ENCODE results near the gene UFD1. TPM values are rescaled to one million over a fixed set of nuclear protein-coding genes. Genes with fewer than 3 reads are reported as not detected.

UFD1 gene
- total RNA-seq, 1 experiment from 2014 or later: 74.4 TPM

- no peak overlapping the region for H3K23ac ChIP-seq (ENCODE audit: insufficient read length, low read depth, low read length)
- no peaks in the 10 kb centered on the region for H3K23me2 ChIP-seq (ENCODE audit: insufficient read length, low read depth, low read length, poor library complexity, severe bottlenecking)
- WGBS (ENCODE audit: extremely low coverage, insufficient read length, low lambda C conversion rate): no CpG with 5 or more reads among the region's 19 CpGs
- H4K5ac ChIP-seq (ENCODE audit: insufficient read length, low read depth, low read length): no peak overlapping the region
- no peak overlapping the region for H3K27ac Mint-ChIP-seq
- H3K79me2 ChIP-seq (ENCODE audit: insufficient read depth, low read length): no peaks in the 10 kb centered on the region
- H2BK15ac ChIP-seq (ENCODE audit: low read depth, low read length): no peak overlapping the region
- no peaks in the 10 kb centered on the region for H4K20me1 ChIP-seq (ENCODE audit: control insufficient read depth, insufficient read depth, insufficient read length)
- no peak overlapping the region for H3K56ac ChIP-seq (ENCODE audit: insufficient read length, low read depth, low read length)
- H3K36me3 Mint-ChIP-seq (ENCODE audit: insufficient read depth in 1 of 3, low read depth in 3 of 3): peaks cover 13 to 59% (median 59%) of the 10 kb centered on the region in 3 experiments; a peak in 6 of 7 replicates
- H3K27ac ChIP-seq (ENCODE audit: insufficient read length, low read depth, low read length): no peak overlapping the region
- H3K79me1 ChIP-seq (ENCODE audit: insufficient read depth, low read depth, low read length, poor library complexity, severe bottlenecking): no peaks in the 10 kb centered on the region
- no peak overlapping the region for H2BK5ac ChIP-seq (ENCODE audit: insufficient read length, low read length)
- H2AFZ ChIP-seq (ENCODE audit: low read length): no peak overlapping the region
- H2BK12ac ChIP-seq (ENCODE audit: insufficient read length, low read depth, low read length): no peak overlapping the region
- H4K91ac ChIP-seq (ENCODE audit: insufficient read length, low read depth, low read length): no peak overlapping the region
- no peak overlapping the region for H3K4ac ChIP-seq (ENCODE audit: low read depth, low read length)
- H2AK5ac ChIP-seq (ENCODE audit: insufficient read length, low read length): no peak overlapping the region
- H3K14ac ChIP-seq (ENCODE audit: insufficient read depth, low read length): no peak overlapping the region
- no peaks in the 10 kb centered on the region for H3K4me1 ChIP-seq (ENCODE audit: insufficient read depth, low read length)
- no peak for DNase-seq
- H3K27me3 ChIP-seq (ENCODE audit: insufficient read depth, low read length): no peaks in the 10 kb centered on the region
- H3K18ac ChIP-seq (ENCODE audit: insufficient read length, low read depth, low read length): no peak overlapping the region
- H3K4me1 Mint-ChIP-seq: 0 out of 4 replicates have a peak, but pooled peaks cover 0 to 3% of the 10 kb centered on the region in 2 experiments
- H3K9me3 ChIP-seq (ENCODE audit: control insufficient read depth, low read depth, low read length): no peaks in the 10 kb centered on the region
- H3T11ph ChIP-seq (ENCODE audit: low read length): no peak overlapping the region
- no peak overlapping the region for H3K4me2 ChIP-seq (ENCODE audit: insufficient read depth, insufficient read length, low read length)
- no peak overlapping the region for H3K4me3 Mint-ChIP-seq
- TF ChIP-seq CTCF (conservative IDR thresholded peaks at IDR 0.05): no peak
- H2BK20ac ChIP-seq (ENCODE audit: low read depth, low read length, poor library complexity, severe bottlenecking): no peak overlapping the region
- peaks cover 12% of the 10 kb centered on the region for H3K27me3 Mint-ChIP-seq (ENCODE audit: low read depth)
- no peak overlapping the region for H2BK120ac ChIP-seq (ENCODE audit: low read depth, low read length, poor library complexity, severe bottlenecking)
- no peak overlapping the region for H3K9ac ChIP-seq (ENCODE audit: extremely low read depth, insufficient read length, low read length)
- H4K8ac ChIP-seq (replicated peaks; ENCODE audit: insufficient read length, low read depth, low read length): no peak overlapping the region
- H3K9me3 Mint-ChIP-seq: no peaks in the 10 kb centered on the region
Measured at GRCh38 chr22:19516378-19517170, 37.6 kb upstream of the UFD1 start.

All from H9 (cell line).